ENCODE measurements around the gene SHISA6.

DNA sequence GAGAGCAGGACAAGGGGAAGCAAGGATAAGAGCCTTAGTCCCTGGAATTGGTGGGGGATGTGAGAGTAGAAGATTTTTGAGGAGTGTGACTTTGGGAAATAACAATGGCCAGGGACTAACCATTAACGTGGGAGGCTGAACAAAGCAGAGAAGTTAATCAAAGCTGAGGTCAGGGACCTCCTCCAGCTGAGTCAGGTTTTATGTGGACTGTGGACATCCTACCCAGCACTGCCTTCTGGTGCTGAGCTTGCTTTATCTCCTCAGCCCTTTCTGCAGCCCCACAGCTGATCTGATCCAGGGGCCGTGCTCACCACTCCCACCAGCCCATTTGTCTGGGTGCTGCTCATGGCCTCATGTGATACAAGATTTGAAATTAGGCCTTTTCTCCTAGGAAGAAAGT, 146.6 kb downstream of the SHISA6 start:
- TF ChIP-seq, protein P1, sequence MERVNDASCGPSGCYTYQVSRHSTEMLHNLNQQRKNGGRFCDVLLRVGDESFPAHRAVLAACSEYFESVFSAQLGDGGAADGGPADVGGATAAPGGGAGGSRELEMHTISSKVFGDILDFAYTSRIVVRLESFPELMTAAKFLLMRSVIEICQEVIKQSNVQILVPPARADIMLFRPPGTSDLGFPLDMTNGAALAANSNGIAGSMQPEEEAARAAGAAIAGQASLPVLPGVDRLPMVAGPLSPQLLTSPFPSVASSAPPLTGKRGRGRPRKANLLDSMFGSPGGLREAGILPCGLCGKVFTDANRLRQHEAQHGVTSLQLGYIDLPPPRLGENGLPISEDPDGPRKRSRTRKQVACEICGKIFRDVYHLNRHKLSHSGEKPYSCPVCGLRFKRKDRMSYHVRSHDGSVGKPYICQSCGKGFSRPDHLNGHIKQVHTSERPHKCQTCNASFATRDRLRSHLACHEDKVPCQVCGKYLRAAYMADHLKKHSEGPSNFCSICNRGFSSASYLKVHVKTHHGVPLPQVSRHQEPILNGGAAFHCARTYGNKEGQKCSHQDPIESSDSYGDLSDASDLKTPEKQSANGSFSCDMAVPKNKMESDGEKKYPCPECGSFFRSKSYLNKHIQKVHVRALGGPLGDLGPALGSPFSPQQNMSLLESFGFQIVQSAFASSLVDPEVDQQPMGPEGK (CRISPR knock-in tag; IDR thresholded peaks at IDR 0.05; ENCODE audit: borderline replicate concordance), result no peak
- TF ChIP-seq RARB (CRISPR knock-in tag; IDR thresholded peaks at IDR 0.05), result no peak
- no peak for TF ChIP-seq ZFP30 (CRISPR knock-in tag; IDR thresholded peaks at IDR 0.05)
- no peak for TF ChIP-seq ARNTL (CRISPR knock-in tag; IDR thresholded peaks at IDR 0.05; ENCODE audit: borderline replicate concordance, low read depth)
- TF ChIP-seq PPARA (CRISPR knock-in tag; IDR thresholded peaks at IDR 0.05; ENCODE audit: borderline replicate concordance), result no peak
- no peak for TF ChIP-seq GLIS3 (CRISPR knock-in tag; IDR thresholded peaks at IDR 0.05)
- no peak for TF ChIP-seq ZFP3 (CRISPR knock-in tag; IDR thresholded peaks at IDR 0.05)
- no peak for TF ChIP-seq ZNF70 (CRISPR knock-in tag; IDR thresholded peaks at IDR 0.05)
- no peak for TF ChIP-seq ZNF565 (CRISPR knock-in tag; conservative IDR thresholded peaks at IDR 0.05; ENCODE audit: low read depth)
- no peak for TF ChIP-seq SNAI2 (CRISPR knock-in tag; IDR thresholded peaks at IDR 0.05)
- no peak for TF ChIP-seq CSDC2 (CRISPR knock-in tag; IDR thresholded peaks at IDR 0.05)

Measured in SK-N-SH treated with all-trans-retinoic acid at 6 μM for 48 hours (cell line).